Omental fat pad (tissue), 4 donors: ENCODE results near the gene ANGPTL2. TPM values are rescaled to one million over a fixed set of nuclear protein-coding genes. Genes with fewer than 3 reads are reported as not detected.

ENCODE experiments used
- ATAC-seq: fragments of 150-250 bp; one replicate; pipeline ENCODE4 v1.9.1; 2016; ENCODE audit warnings: mild to moderate bottlenecking, moderate library complexity; ENCODE audit not compliant: low FRiP score
- DNase-seq: peaks from one replicate; pipeline ENCODE4 v3.0.0-alpha.2; 2019; ENCODE audit warnings: low spot score
- total RNA-seq, 4 donors: library from RNA; depleted of rRNA; stranded (reverse); fragments of >200 nt; gene quantifications; one replicate each; pipeline ENCODE4 v1.1.0, GENCODE V29; 2016
- TF ChIP-seq, protein P1 (sequence below), 3 donors: fragments of 450-650 bp; IDR thresholded peaks; one replicate each; pipeline ENCODE4 v1.5.1; 2016 to 2017; ENCODE audit warnings: antibody characterized with exemption in 3 of 3, mild to moderate bottlenecking in 3 of 3, moderate library complexity in 2 of 3

ANGPTL2 gene
- total RNA-seq, 4 donors from 2014 or later: 68.3 to 177 (median 112) TPM

DNA sequence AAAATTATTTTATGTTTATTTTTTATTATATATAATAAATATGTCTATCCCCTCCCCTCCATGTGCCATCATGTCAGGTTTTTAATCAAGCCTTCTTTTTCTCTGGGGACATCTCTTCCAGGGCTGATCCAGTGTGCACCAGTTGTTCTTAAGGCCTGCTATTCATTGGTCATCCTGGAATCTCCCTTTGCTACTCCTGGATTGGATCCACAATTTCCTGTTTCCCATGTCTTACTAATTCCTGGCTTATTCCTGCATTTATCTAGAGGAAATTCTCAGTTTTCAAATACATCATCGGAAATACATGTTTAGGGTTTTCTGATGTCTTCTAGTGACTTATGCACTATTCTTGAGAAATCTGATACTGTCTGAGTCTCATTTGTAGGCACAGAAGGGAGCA lies 56.8 kb downstream of the ANGPTL2 start:
- DNase-seq: no peak
- peak; percentile 33 for ATAC-seq
- TF ChIP-seq, protein P1, sequence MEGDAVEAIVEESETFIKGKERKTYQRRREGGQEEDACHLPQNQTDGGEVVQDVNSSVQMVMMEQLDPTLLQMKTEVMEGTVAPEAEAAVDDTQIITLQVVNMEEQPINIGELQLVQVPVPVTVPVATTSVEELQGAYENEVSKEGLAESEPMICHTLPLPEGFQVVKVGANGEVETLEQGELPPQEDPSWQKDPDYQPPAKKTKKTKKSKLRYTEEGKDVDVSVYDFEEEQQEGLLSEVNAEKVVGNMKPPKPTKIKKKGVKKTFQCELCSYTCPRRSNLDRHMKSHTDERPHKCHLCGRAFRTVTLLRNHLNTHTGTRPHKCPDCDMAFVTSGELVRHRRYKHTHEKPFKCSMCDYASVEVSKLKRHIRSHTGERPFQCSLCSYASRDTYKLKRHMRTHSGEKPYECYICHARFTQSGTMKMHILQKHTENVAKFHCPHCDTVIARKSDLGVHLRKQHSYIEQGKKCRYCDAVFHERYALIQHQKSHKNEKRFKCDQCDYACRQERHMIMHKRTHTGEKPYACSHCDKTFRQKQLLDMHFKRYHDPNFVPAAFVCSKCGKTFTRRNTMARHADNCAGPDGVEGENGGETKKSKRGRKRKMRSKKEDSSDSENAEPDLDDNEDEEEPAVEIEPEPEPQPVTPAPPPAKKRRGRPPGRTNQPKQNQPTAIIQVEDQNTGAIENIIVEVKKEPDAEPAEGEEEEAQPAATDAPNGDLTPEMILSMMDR (IDR thresholded peaks at IDR 0.05): no peak

DNA sequence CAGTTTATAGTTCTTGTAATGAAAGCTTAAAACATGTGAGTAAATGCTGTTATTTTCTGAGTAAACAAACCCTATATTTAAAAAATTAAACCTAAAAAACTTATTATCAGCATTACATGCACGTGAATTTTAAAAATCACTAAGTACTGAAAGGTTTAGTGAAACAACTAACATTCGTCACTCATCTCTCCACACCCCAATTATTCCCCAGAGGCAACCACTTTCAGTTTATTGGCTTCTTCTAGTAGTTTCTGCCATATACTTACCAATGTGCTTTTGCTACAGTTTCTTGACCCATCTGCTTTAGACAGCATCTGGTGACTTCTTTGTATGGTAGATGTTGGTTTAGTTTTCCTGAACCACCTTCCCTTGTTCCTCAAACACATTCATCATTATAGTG lies 58.1 kb downstream of the ANGPTL2 start:
- no peak for DNase-seq
- TF ChIP-seq, protein P1 (IDR thresholded peaks at IDR 0.05): no peak
- no peak for ATAC-seq

DNA sequence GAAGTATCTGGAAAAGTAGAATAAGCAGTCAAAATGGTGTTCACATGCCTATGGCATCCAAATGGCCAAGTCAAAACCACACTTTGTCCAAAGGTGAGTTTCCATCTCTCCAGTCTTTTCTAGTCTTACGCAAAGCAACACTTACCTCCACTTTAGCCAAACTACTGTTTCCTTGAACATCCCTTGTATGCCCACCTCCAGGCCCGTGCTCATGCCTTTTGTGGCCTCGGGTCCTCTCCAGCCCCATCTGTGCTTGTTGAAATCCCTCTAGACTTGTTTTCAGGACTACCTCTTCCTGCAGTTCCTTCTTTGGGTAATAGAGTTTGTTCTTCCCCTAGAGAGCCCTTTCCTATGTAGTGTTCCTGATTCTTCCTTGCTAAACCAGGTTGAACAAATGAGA lies 61.0 kb downstream of the ANGPTL2 start:
- DNase-seq (no peak), ATAC-seq (no peak)
- TF ChIP-seq, protein P1 (IDR thresholded peaks at IDR 0.05): no peak

DNA sequence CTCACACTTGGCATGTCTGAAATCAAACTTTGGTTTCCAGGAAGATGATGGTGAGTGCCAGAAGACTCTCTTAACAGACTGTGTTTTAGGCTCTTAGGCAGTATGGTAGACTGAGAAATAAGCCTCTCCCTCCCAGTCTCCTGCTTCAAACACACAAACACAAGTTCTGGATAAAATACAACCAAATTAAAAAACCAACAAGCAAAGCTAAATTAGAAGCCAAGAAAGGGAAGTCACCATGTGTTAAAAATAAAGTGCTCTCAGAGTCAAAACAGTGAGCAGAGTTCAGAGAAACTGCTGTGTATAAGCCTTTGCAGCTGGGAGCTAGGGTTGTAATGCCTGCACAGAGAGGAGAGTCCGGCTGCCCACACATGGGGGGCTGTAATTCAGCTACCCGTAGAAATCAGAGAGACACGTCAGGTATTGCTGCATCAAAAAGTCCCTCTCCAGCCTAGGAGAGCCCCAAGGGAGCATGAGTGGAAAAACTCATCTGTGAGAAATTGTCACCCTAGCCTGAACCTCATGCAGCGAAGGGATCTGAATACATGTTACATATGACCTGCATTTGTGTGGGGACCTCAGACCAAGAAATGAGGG lies 62.6 kb downstream of the ANGPTL2 start:
- ATAC-seq: no peak
- DNase-seq: no peak
- TF ChIP-seq, protein P1 (IDR thresholded peaks at IDR 0.05): no peak

DNA sequence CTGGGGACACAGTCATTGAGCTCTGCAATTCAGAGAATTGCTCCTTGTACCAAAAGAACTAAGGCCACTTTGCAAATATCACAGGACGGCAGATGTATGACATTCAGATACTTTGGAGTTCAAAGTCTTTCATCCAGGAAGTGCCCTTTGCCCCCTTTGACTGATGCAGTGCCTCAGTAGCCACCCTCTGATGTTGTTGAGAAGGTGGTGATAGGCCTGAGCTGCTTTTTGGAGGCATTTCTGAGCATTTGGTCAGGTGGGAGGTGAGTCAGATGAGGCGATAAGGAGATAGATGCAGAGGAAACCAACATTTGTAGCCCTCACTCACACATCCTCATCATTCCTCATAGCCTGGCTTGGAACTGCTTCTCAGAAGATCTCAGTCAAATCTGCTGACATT lies 63.4 kb downstream of the ANGPTL2 start:
- no peak for DNase-seq
- TF ChIP-seq, protein P1 (IDR thresholded peaks at IDR 0.05): no peak

DNA sequence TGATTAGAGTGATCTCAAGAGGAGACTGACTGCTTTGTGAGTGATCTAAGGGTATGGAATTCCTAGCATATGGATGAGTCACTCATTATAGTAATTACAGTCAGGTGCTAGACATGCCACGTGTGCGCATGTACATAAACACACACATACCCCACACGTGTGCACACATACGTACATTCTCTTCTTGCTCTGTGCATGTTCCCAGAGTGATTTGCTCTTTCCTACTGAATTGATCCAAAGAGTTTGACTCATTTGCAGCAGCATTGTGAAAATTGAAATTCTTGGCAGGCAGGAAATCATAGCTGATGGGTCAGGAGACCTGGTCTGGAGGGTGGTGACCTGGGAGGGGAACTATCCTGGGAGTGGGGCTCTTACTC lies 63.8 kb downstream of the ANGPTL2 start:
- TF ChIP-seq, protein P1 (IDR thresholded peaks at IDR 0.05): no peak
- DNase-seq: no peak
- ATAC-seq: peak; percentile 12

More for the DNA sequence above, 63.4 kb downstream of the ANGPTL2 start:
- no peak for ATAC-seq

DNA sequence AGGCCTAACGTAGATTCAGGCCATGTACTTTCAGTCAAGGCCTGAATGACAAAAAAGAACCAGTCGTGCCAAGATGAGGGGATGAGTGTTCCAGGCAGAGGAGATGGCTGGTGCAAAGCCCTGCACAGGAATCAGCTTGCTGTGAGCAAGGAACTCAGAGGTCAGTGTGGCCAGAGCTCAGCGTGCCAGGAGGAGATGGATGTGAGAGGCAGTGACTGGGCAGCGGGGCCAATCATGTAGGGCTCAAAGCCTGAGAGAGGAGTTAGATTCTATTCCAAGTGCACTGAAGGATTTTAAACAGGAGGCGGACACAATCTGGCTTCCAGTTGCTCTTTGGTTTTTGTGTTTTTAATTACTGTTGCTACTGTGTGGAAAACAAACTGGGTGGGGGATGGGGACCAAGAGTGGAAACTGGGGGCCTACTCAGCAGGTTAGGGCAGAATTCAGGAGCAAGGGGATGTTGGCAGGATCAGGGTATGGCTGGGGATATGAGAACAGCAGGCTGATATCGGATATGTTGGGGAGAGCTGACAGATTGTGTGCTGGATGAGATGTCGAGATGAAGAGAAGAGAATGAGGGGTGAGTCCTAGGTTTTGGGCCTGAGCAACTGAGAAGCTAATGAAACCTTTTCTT lies 64.3 kb downstream of the ANGPTL2 start:
- TF ChIP-seq, protein P1 (IDR thresholded peaks at IDR 0.05): no peak
- DNase-seq: no peak
- peak; percentile 38 for ATAC-seq
